IPS-20b (cell line): ENCODE results near the gene CERS6.

Experiments used
- H3K27ac ChIP-seq: one replicate; pipeline ENCODE4 v1.5.1; 2013; ENCODE audit warnings: low read length
- H3K27me3 ChIP-seq: 2 replicates; pipeline ENCODE4 v1.6.1; 2013; ENCODE audit warnings: mild to moderate bottlenecking, low read length, inconsistent platforms; ENCODE audit not compliant: insufficient read depth
- H3K36me3 ChIP-seq: 2 replicates; pipeline ENCODE4 v1.6.1; 2013; ENCODE audit warnings: low read depth, mild to moderate bottlenecking, inconsistent platforms, low read length, moderate library complexity; ENCODE audit not compliant: insufficient read depth
- H3K4me1 ChIP-seq: 2 replicates; pipeline ENCODE4 v1.6.1; 2013; ENCODE audit warnings: mild to moderate bottlenecking, control low read depth, inconsistent platforms, low read length, moderate library complexity; ENCODE audit not compliant: insufficient read depth
- H3K4me3 ChIP-seq: 2 replicates; pipeline ENCODE4 v1.5.1; 2013; ENCODE audit warnings: mild to moderate bottlenecking, low read length, inconsistent platforms
- H3K9ac ChIP-seq: 2 replicates; pipeline ENCODE4 v1.6.1; 2013; ENCODE audit warnings: low read depth, mild to moderate bottlenecking, inconsistent platforms, low read length, moderate library complexity
- H3K9me3 ChIP-seq: 2 replicates; pipeline ENCODE4 v1.6.1; 2013; ENCODE audit warnings: mild to moderate bottlenecking, low read depth, low read length, inconsistent platforms; ENCODE audit not compliant: insufficient read depth

Gene CERS6

GRCh38 chr2:168460571-168460970 lies 4.5 kb downstream of the CERS6 start:
- no peak overlapping the region for H3K9ac ChIP-seq
- no peak overlapping the region for H3K27ac ChIP-seq
- H3K36me3 ChIP-seq = peaks cover 3% of the 10 kb centered on the region; the same call in 1 of the 2 replicates
- peaks cover 4% of the 10 kb centered on the region; the same call in 1 of the 2 replicates for H3K4me1 ChIP-seq
- H3K4me3 ChIP-seq = no peak overlapping the region
- H3K27me3 ChIP-seq = peaks cover 9% of the 10 kb centered on the region
- H3K9me3 ChIP-seq = no peaks in the 10 kb centered on the region

DNA sequence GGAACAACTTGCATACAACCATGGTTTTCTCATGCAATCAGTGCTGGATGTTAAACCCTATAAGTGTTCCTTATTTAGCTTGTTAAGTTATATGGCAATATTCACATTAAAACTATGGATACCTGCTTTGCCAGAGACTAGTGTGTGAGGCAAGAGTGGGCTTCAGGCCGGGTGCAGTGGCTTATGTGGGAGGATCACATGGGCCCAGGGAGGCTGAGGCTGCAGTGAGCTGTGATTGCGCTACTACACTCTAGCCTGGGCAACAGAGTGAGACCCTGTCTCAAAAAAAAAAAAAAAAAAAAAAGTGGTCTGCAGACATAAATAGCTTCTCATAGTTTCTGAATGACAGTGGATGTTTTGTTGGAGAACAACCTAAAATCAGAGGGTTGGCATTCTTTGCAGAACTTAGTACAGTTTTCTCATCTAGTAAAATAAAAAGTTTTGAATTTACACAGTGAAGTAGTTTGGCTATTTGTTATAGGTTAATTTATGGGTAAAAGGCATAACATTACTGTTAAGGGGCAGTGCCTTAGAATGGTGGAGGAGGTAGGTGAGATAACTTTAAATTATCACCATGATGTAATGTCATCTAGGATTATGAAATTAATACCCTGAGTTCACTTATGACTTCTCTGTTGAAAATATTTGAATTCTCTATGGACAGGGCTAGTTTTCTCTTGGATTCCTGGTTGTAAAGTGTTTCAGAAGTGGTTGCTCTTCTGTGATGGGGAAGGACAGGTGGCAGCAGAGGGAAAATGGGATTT lies 5.3 kb downstream of the CERS6 start:
- Histone ChIP-seq H3K9me3 (no peaks in the 10 kb centered on the region), H3K27me3 (peaks cover 9% of the 10 kb centered on the region), H3K36me3 (peaks cover 3% of the 10 kb centered on the region; the same call in 1 of the 2 replicates), H3K27ac (no peak overlapping the region), H3K4me1 (peaks cover 12% of the 10 kb centered on the region; the same call in 1 of the 2 replicates), H3K9ac (no peak overlapping the region), H3K4me3 (no peak overlapping the region)

DNA sequence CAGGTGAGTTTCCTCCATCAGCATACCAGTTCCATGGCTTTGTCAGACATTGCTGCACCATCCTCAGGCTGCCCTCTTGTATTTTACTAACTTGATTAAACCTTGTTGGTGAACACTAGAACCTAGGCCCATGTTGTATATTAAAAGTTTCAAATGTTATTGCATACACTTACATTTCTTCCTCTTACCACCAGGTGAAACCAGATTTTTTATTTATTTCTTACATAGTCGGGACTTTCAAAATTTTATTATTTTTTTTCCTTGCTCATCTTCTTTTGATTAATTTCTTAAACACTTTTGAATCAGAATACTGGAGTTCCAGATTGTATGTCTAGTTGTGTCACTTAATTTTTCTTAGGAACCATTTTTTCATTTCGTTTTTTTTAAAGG lies 5.9 kb downstream of the CERS6 start:
- Histone ChIP-seq H3K9ac (no peak overlapping the region), H3K9me3 (no peaks in the 10 kb centered on the region), H3K4me3 (no peak overlapping the region), H3K27me3 (peaks cover 9% of the 10 kb centered on the region), H3K27ac (no peak overlapping the region), H3K36me3 (peaks cover 3% of the 10 kb centered on the region; the same call in 1 of the 2 replicates), H3K4me1 (peaks cover 18% of the 10 kb centered on the region; the same call in 1 of the 2 replicates)

DNA sequence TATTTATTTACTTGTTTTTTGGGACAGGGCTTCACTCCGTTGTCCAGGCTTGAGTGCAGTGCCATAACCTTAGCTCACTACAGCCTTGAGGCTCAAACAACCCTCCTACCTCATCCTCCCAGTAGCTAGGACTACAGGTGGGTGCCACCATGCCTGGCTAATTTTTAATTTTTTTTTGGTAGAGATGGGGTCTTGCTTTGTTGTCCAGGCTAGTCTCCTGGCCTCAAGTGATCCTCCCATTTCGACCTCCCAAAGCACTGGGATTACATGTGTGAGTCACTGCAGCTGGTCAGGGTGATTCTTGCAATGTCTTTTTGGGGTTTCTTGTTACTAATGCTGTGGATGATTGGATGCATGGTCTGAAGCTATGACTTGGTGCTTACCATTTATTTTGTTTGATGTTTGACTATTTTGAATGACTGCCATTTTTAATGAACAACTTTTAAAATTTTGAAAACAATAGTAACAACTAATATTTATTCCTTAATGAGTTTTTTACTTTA lies 6.5 kb downstream of the CERS6 start:
- no peak overlapping the region for H3K27ac ChIP-seq
- H3K4me3 ChIP-seq = no peak overlapping the region
- peaks cover 3% of the 10 kb centered on the region for H3K27me3 ChIP-seq
- H3K9me3 ChIP-seq = no peaks in the 10 kb centered on the region
- H3K36me3 ChIP-seq = peaks cover 3% of the 10 kb centered on the region; the same call in 1 of the 2 replicates
- no peak overlapping the region for H3K9ac ChIP-seq
- peaks cover 24% of the 10 kb centered on the region; the same call in 1 of the 2 replicates for H3K4me1 ChIP-seq

DNA sequence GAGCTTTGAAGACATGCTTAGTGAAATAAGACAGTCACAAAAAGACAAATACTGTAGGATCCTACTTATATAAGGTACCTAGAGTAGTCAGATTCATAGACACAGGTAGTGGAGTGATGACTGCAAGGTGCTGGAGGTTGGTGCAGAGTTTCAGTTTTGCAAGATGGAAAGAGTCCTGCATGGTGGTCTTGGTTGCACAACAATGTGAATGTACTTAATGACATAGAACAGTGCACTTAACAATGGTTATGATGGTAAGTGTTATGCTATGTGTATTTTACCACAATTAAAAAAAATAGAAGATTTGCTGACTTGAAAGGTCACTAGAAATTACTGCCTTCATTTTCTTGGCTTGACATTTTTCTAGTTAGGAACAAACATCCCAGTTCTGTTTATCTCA lies 9.5 kb downstream of the CERS6 start:
- no peaks in the 10 kb centered on the region for H3K9me3 ChIP-seq
- H3K4me1 ChIP-seq = peaks cover 37% of the 10 kb centered on the region; the same call in 1 of the 2 replicates
- no peak overlapping the region for H3K4me3 ChIP-seq
- no peak overlapping the region for H3K27ac ChIP-seq
- H3K27me3 ChIP-seq = no peaks in the 10 kb centered on the region
- peaks cover 3% of the 10 kb centered on the region; the same call in 1 of the 2 replicates for H3K36me3 ChIP-seq
- no peak overlapping the region for H3K9ac ChIP-seq

DNA sequence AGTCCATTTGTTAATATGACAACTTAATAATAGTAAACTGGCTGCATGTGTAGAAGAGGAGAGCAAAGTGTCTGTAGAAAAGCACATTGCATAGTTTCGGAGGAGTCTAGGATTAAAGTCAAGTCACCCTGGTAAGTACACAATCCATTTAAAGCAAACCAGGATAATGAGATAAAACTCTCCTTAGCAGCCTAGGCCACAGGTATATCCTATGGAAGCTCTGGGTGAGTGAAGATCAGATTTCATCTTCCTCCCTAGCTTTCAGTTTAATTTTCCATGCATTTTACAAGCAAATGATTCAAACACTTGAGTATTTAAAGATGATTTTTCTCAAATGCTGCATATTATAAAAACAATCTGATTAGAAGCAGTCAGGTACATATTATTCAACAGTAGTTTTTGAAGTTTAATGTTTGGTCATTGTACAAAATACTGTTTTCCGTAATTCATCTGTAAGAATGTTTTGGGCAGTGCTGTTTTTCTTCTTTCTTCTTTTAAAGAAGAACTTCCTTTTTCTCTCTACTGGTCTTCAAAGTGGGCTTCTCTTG lies 10.2 kb downstream of the CERS6 start:
- Histone ChIP-seq H3K36me3 (peaks cover 3% of the 10 kb centered on the region; the same call in 1 of the 2 replicates), H3K9ac (no peak overlapping the region), H3K4me3 (no peak overlapping the region), H3K27me3 (no peaks in the 10 kb centered on the region), H3K4me1 (peaks cover 43% of the 10 kb centered on the region; the same call in 1 of the 2 replicates), H3K27ac (no peak overlapping the region), H3K9me3 (no peaks in the 10 kb centered on the region)

DNA sequence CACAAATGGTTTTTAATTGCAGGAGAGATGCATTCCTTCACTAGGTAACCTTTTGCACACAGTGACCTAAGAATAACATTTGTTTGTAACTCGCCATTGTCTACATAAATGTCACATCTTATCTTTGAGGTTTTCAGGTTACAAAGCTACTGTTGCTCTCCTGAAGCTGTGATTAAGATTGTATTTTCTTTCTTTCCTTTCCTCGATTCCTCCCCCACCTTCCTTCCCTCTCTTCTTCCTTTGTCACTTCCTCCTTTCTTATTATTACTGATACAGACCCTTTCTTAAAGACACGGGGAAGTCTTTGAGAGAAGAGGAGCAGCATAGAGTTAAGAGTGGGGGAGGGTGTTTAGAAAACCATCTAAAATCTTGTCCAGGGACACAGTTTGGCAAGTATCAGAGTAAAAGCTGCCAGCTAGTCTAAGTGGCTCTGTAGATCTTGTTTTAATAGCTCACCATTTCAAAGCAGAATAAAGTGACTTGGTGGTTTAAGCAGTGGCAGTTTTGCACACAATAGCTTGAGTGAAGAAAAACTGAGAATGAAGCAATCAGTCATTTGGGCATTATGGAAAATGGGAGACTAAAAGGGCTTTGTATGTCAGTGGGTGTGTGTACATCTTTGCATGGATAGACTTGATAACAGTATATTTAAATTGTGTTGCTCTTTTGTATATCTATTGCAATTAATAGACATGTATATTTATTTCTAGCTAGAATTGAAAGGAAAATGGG lies 10.9 kb downstream of the CERS6 start:
- peaks cover 50% of the 10 kb centered on the region; the same call in 1 of the 2 replicates for H3K4me1 ChIP-seq

GRCh38 chr2:168467729-168468128 lies 11.7 kb downstream of the CERS6 start:
- Histone ChIP-seq H3K27me3 (no peaks in the 10 kb centered on the region), H3K9ac (no peak overlapping the region), H3K4me1 (peaks cover 50% of the 10 kb centered on the region; the same call in 1 of the 2 replicates), H3K4me3 (no peak overlapping the region), H3K36me3 (no peaks in the 10 kb centered on the region), H3K9me3 (no peaks in the 10 kb centered on the region), H3K27ac (no peak overlapping the region)

More for the DNA sequence above, 10.9 kb downstream of the CERS6 start:
- H3K36me3 ChIP-seq = peaks cover 3% of the 10 kb centered on the region; the same call in 1 of the 2 replicates
- H3K27ac ChIP-seq = no peak overlapping the region
- no peak overlapping the region for H3K9ac ChIP-seq
- H3K27me3 ChIP-seq = no peaks in the 10 kb centered on the region
- no peaks in the 10 kb centered on the region for H3K9me3 ChIP-seq
- no peak overlapping the region for H3K4me3 ChIP-seq

DNA sequence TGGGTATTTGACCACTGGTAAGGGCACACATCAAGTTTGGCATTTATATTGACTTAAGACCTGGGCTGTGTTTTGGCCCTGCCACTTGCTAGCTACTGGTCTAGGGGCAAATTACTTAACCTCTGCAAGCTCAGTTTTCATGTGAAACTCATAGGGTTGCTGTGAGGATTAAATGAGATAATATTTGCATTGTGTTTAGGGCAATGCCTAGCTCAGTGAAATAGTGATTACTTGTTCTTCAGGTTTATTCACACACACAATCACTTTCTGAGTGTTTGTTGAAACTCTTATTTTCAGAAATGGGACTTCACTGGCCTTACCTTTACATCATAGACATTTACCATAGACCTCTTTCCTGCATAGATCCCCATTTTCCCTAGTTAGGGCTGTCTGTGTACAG lies 12.3 kb downstream of the CERS6 start:
- peaks cover 50% of the 10 kb centered on the region; the same call in 1 of the 2 replicates for H3K4me1 ChIP-seq
- no peak overlapping the region for H3K4me3 ChIP-seq
- no peak overlapping the region for H3K27ac ChIP-seq
- no peaks in the 10 kb centered on the region for H3K36me3 ChIP-seq
- H3K9ac ChIP-seq = no peak overlapping the region
- H3K9me3 ChIP-seq = no peaks in the 10 kb centered on the region
- H3K27me3 ChIP-seq = no peaks in the 10 kb centered on the region

GRCh38 chr2:168469281-168469988 lies 13.4 kb downstream of the CERS6 start:
- no peaks in the 10 kb centered on the region for H3K36me3 ChIP-seq
- no peaks in the 10 kb centered on the region for H3K9me3 ChIP-seq
- H3K4me1 ChIP-seq = peaks cover 50% of the 10 kb centered on the region; the same call in 1 of the 2 replicates
- no peaks in the 10 kb centered on the region for H3K27me3 ChIP-seq
- no peak overlapping the region for H3K9ac ChIP-seq
- no peak overlapping the region for H3K27ac ChIP-seq
- no peak overlapping the region for H3K4me3 ChIP-seq
